ENCODE data around the gene PDE5A. TPM values are rescaled to one million over a fixed set of nuclear protein-coding genes. Genes with fewer than 3 reads are reported as not detected.

PDE5A gene
- 58.8 and 146 TPM in 2 replicates for total RNA-seq

GRCh38 chr4:119628281-119629141, at the start of gene PDE5A:
Gene PDE5A (minus strand): TSS chr4:119628804. CDS start chr4:119628671, 133 bp downstream.

Measured in aortic smooth muscle cell (primary cell).